K562 (cell line): Measurements from ENCODE around the gene DLGAP1. TPM values are rescaled to one million over a fixed set of nuclear protein-coding genes. Genes with fewer than 3 reads are reported as not detected.
A peak's percentile ranks its signal among the peaks of the same experiment; 100 is the strongest.

Experiments
- ATAC-seq: fragments of 200-7000 bp; cut with Tn5 transposase; 3 replicates; pipeline ENCODE4 v1.9.1; 2020; ENCODE audit warnings: moderate library complexity
- BruUV-seq: library from RNA; stranded (reverse); fragments of 400-500 nt; replicated peaks from 2 replicates; lab custom pipeline; 2021; lab: Mats Ljungman, UMichigan
- CTCF ChIA-PET: fragments of 300-600 bp; formaldehyde crosslinking; extraction: SDS; loops from one replicate; lab custom pipeline; 2021; ENCODE audit warnings: low intra/inter-chr PET ratio; lab: Yijun Ruan, JAX
- POLR2A ChIA-PET: fragments of 300-600, 350-650 bp; sonication (Branson Sonifier 250); formaldehyde crosslinking; extraction: SDS; loops from one replicate; lab custom pipeline; 2021; ENCODE audit warnings: antibody characterized with exemption, inconsistent platforms; lab: Yijun Ruan, JAX
- DNase-seq, 4 experiments: peaks; one replicate each; pipeline versions ENCODE4 v3.0.0 to v3.0.0-alpha.2; 2011 to 2018; ENCODE audit warnings: low spot score in 3 of 4, mixed read lengths in 3 of 4; ENCODE audit errors: extremely low read depth in 1 of 4
- FAIRE-seq: peaks from 2 replicates; lab custom pipeline; 2011; peaks lifted over from hg19 to GRCh38; lab: Jason Lieb, UNC
- H2AFZ ChIP-seq: 2 replicates; pipeline ENCODE4 v1.6.0; 2011; ENCODE audit warnings: low read depth, low read length, control low read depth, inconsistent platforms
- H3K27ac ChIP-seq: fragments of 200-600 bp; 3 replicates; pipeline ENCODE4 v1.8.0; 2011; ENCODE audit warnings: low read depth, mild to moderate bottlenecking, control low read depth, inconsistent platforms, low read length, moderate library complexity, mixed read lengths; ENCODE audit errors: extremely low read depth
- H3K27me3 ChIP-seq, 2 experiments: fragments of 300-600 bp in 1 of 2; 2 replicates in 1 of 2; 3 replicates in 1 of 2; pipeline versions ENCODE4 v1.6.0 to v1.8.0; 2011; ENCODE audit warnings: inconsistent platforms in 2 of 2, low read length in 2 of 2, mild to moderate bottlenecking in 1 of 2, mixed read lengths in 1 of 2, moderate library complexity in 1 of 2; ENCODE audit not compliant: control insufficient read depth in 2 of 2, insufficient read depth in 2 of 2
- H3K36me3 ChIP-seq: fragments of 300-600 bp; 3 replicates; pipeline ENCODE4 v1.8.0; 2011; ENCODE audit warnings: mild to moderate bottlenecking, low read length, inconsistent platforms; ENCODE audit not compliant: control insufficient read depth, insufficient read depth
- H3K4me1 ChIP-seq, 2 experiments: fragments of 200-600 bp in 1 of 2; replicated peaks in 1 of 2; 2 replicates in 1 of 2; 3 replicates in 1 of 2; pipeline versions ENCODE4 v1.5.1 to v1.8.0; 2011; ENCODE audit warnings: inconsistent platforms in 2 of 2, low read length in 2 of 2, mild to moderate bottlenecking in 1 of 2, mixed read lengths in 1 of 2, moderate library complexity in 1 of 2; ENCODE audit not compliant: control insufficient read depth in 2 of 2, insufficient read depth in 2 of 2
- H3K4me2 ChIP-seq: 2 replicates; pipeline ENCODE4 v1.6.1; 2011; ENCODE audit warnings: low read length, control low read depth, inconsistent platforms, mixed read lengths; ENCODE audit not compliant: insufficient read depth
- H3K4me3 ChIP-seq: fragments of 200-600 bp; sonication (generic), shearing (Covaris generic); 2 replicates; pipeline ENCODE4 v1.5.1; 2016; ENCODE audit warnings: control low read depth, inconsistent platforms
- H3K79me2 ChIP-seq: fragments of 200-600 bp; 3 replicates; pipeline ENCODE4 v1.8.0; 2011; ENCODE audit warnings: low read length, inconsistent platforms; ENCODE audit not compliant: control insufficient read depth, insufficient read depth
- H3K9ac ChIP-seq, 2 experiments: 2 replicates each; pipeline versions ENCODE4 v1.6.0 to v1.6.1; 2011; ENCODE audit warnings: low read depth in 2 of 2, low read length in 2 of 2, control low read depth in 1 of 2, inconsistent platforms in 1 of 2, mild to moderate bottlenecking in 1 of 2, mixed read lengths in 1 of 2; ENCODE audit not compliant: insufficient read depth in 1 of 2
- H3K9me1 ChIP-seq: one replicate; pipeline ENCODE4 v1.6.0; 2011; ENCODE audit warnings: inconsistent platforms, mild to moderate bottlenecking, low read length, moderate library complexity; ENCODE audit not compliant: control insufficient read depth, insufficient read depth
- H3K9me3 ChIP-seq: replicated peaks from 2 replicates; pipeline ENCODE4 v1.5.1; 2011; ENCODE audit warnings: low read depth, low read length, inconsistent platforms; ENCODE audit not compliant: control insufficient read depth, insufficient read depth
- H4K20me1 ChIP-seq: replicated peaks from 2 replicates; pipeline ENCODE4 v1.6.1; 2011; ENCODE audit warnings: low read length, inconsistent platforms, mixed read lengths; ENCODE audit not compliant: control insufficient read depth, insufficient read depth
- HSF4 ChIP-seq: fragments of 250-450 bp; sonication (Bioruptor Pico); IDR thresholded peaks from 2 replicates; pipeline ENCODE4 v2.1.2; 2022; ENCODE audit warnings: mild to moderate bottlenecking, moderate library complexity, borderline replicate concordance
- ID3 ChIP-seq, 2 experiments: fragments of 250-450 bp in 1 of 2; fragments of 450-650 bp in 1 of 2; sonication (Bioruptor Pico) in 1 of 2; IDR thresholded peaks; 2 replicates each; pipeline versions ENCODE4 v1.6.1 to v1.8.0; 2016 to 2021; ENCODE audit warnings: mild to moderate bottlenecking in 2 of 2, moderate library complexity in 2 of 2, missing compliant biosample characterization in 1 of 2, missing genetic modification characterization in 1 of 2
- MAX ChIP-seq: sonication (generic); formaldehyde crosslinking; IDR thresholded peaks from 2 replicates; pipeline ENCODE4 v1.9.0; 2022; ENCODE audit warnings: mild to moderate bottlenecking, missing genetic modification reagents
- TRIM24 ChIP-seq, 2 experiments: fragments of 450-650 bp; IDR thresholded peaks; 2 replicates each; pipeline ENCODE4 v1.6.1; 2016
- WHSC1 ChIP-seq: IDR thresholded peaks from one replicate; pipeline ENCODE4 v1.6.1; 2012; ENCODE audit warnings: low read length, control low read depth, inconsistent platforms
- WGBS: fragments of 100-300 bp; shearing (Covaris generic); methylation state at CpG from one replicate; pipeline ENCODE4 v1.1.6; 2016; ENCODE audit warnings: low coverage, mixed read lengths; ENCODE audit not compliant: insufficient coverage; ENCODE audit errors: missing lambda C conversion rate; 5-methylcytosine and 5-hydroxymethylcytosine counted together
- in situ Hi-C: fragments of 300-500 bp; cut with MboI; formaldehyde crosslinking; loops from 4 replicates; pipeline ENCODE4 v1.15.0; 2018; ENCODE audit warnings: inconsistent platforms, mixed read lengths
- intact Hi-C: fragments of 100-400 bp; cut with micrococcal nuclease; formaldehyde crosslinking; loops from 2 replicates; pipeline ENCODE4 v1.14.2; 2022
- polyA plus RNA-seq, 8 experiments: library from polyadenylated mRNA; depleted of rRNA in 4 of 8; stranded (reverse) in 5 of 8; unstranded in 3 of 8; fragments of >200 nt; fragmentation: Nextera tagmentation in 2 of 8; fragmentation: Illumina TruSeq in 1 of 8; extraction: Ambion mirVana in 2 of 8; extraction: Trizol in 1 of 8; gene quantifications; 2 replicates each; pipeline versions ENCODE4 v1.2.1 to v1.2.3, GENCODE V29; 2011 to 2014; ENCODE audit warnings: inconsistent platforms in 1 of 8, missing spikeins in 1 of 8
- total RNA-seq, 7 experiments: library from RNA; depleted of rRNA in 6 of 7; stranded (reverse); fragments of >200 nt in 6 of 7; fragmentation: Illumina TruSeq in 2 of 7; extraction: Trizol in 2 of 7; gene quantifications; 2 replicates each; pipeline versions ENCODE4 v1.2.1 to v1.2.3, GENCODE V29; 2011 to 2021; ENCODE audit warnings: low replicate concordance in 1 of 7
- TF ChIP-seq, protein P1 (sequence below), 2 experiments: IDR thresholded peaks; 2 replicates each; pipeline ENCODE4 v1.6.1; 2011; ENCODE audit warnings: borderline replicate concordance in 1 of 2, control low read depth in 1 of 2, low read depth in 1 of 2, low read length in 1 of 2, mild to moderate bottlenecking in 1 of 2, mixed read lengths in 1 of 2, moderate library complexity in 1 of 2; ENCODE audit not compliant: insufficient read depth in 1 of 2, insufficient read length in 1 of 2, poor library complexity in 1 of 2, severe bottlenecking in 1 of 2; ENCODE audit errors: extremely low read depth in 1 of 2

The DLGAP1 gene
- total and polyA plus RNA-seq, 9 of the 15 experiments (the other 6 are each of a cell fraction or from before 2014, with no cell fraction given), result 0.04 to 0.22 (median 0.08) TPM

DNA sequence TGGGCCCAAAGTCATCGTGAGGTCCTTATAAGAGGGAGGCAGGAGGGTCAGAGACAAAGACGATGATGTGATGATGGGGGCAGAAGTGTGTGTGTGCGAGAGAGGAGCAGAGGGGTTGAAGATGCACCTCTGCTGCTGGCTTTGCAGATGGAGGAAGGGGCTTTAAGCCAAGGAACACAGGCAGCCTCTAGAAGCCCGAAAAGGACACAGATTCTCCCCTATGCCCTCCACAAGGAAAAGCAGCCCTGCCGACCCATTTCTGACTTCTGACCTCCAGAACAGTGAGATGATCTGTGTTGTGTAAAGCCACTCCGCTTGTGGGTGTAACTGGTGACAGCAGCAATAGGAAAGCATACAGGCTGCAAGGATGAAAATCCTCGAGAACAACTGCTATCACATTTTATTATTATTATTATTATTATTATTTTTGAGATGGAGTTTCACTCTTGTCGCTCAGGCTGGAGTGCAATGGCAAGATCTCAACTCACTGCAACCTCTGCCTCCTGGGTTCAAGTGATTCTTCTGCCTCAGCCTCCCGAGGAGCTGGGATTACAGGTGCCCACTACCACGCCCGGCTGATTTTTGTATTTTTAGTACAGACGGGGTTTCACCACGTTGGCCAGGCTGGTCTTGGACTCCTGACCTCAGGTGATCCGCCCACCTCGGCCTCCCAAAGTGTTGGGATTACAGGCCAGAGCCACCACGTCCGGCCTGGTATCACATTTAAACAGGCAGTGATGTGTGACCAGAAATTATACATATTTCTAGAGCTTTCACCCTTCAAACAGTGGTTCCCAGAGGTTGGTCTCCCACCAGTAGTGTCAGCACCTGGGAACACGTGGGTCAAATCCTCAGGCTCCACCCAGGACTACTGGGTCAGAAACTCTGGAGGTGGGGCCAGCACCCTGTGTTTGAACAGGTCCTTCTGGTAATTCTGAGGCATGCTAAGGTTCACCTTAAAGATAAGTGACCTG lies 834.7 kb downstream of the DLGAP1 start (continued):
- TF ChIP-seq, protein P1, sequence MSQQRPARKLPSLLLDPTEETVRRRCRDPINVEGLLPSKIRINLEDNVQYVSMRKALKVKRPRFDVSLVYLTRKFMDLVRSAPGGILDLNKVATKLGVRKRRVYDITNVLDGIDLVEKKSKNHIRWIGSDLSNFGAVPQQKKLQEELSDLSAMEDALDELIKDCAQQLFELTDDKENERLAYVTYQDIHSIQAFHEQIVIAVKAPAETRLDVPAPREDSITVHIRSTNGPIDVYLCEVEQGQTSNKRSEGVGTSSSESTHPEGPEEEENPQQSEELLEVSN (IDR thresholded peaks at IDR 0.05; ENCODE audit: borderline replicate concordance in 1 of 2, extremely low read depth in 1 of 2, insufficient read depth in 1 of 2, insufficient read length in 1 of 2, low read depth in 1 of 2, low read length in 1 of 2, poor library complexity in 1 of 2, severe bottlenecking in 1 of 2), result peak in 1 of 2 experiments; percentile 29
- TF ChIP-seq MAX (CRISPR knock-in tag) (peak; percentile 62), HSF4 (CRISPR knock-in tag) (0 out of 2 replicates have a peak, but pooled peaks have one; percentile 37), WHSC1 (peak; percentile 85)

- FAIRE-seq (no peak), ATAC-seq (no peak), DNase-seq (peak in 1 of 4 experiments; percentile 1)
- Histone ChIP-seq H3K27ac (no peak overlapping the region), H3K9me1 (no peaks in the 10 kb centered on the region), H3K36me3 (no peaks in the 10 kb centered on the region), H2AFZ (peak overlapping the region; percentile 28; the same call in 1 of the 2 replicates), H3K4me3 (no peak overlapping the region), H3K9me3 (no peaks in the 10 kb centered on the region; the same call in 1 of the 2 replicates), H3K27me3 (no peaks in the 10 kb centered on the region), H4K20me1 (no peaks in the 10 kb centered on the region), H3K9ac (no peak overlapping the region), H3K79me2 (peaks cover 17% of the 10 kb centered on the region), H3K4me1 (peaks cover 56 to 77% of the 10 kb centered on the region in 2 experiments), H3K4me2 (no peak overlapping the region)
- in situ Hi-C loops, result no loop called here
- WGBS, result 88% methylated on average over 4 of the region's 4 CpGs
- TF ChIP-seq ID3 (CRISPR knock-in tag; IDR thresholded peaks at IDR 0.05) (no peak), ID3 (tag; IDR thresholded peaks at IDR 0.05) (0 out of 2 replicates have a peak, but pooled peaks have one; percentile 4), TRIM24 (IDR thresholded peaks at IDR 0.05) (no peak)
- ChIA-PET POLR2A (no interaction called here), CTCF (interaction anchor here (0.7 kb wide), 1 partner anchor 29 kb away, joined by 5 read pairs; no protein-coding TSS in a partner anchor)
- intact Hi-C loops, result no loop called here
- BruUV-seq, result no TSS peak
Measured at GRCh38 chr18:3619746-3620145, 835.4 kb downstream of the DLGAP1 start.
